ENCODE results near the gene SORCS2. TPM values are rescaled to one million over a fixed set of nuclear protein-coding genes. Genes with fewer than 3 reads are reported as not detected.

SORCS2 gene
- total RNA-seq, 4 donors from 2014 or later, result 0.48 to 1.8 (median 0.68) TPM; not detected in 1

- H3K27me3 ChIP-seq, result no peaks in the 10 kb centered on the region
- no peaks in the 10 kb centered on the region for H3K4me1 ChIP-seq
- TF ChIP-seq POLR2AphosphoS5 (IDR thresholded peaks at IDR 0.05), result no peak
- no peak for TF ChIP-seq CTCF (IDR thresholded peaks at IDR 0.05)
- TF ChIP-seq POLR2A (IDR thresholded peaks at IDR 0.05), result no peak
- no peak for DNase-seq
- H3K9me3 ChIP-seq, result no peaks in the 10 kb centered on the region
- in situ Hi-C loops (cut with MboI; ENCODE audit: low pct_ligation_motif_present in 1 of 4, low pct_unique_long_range_greater_than_20kb in 1 of 4, low sequenced_read_pairs in 3 of 4), result no loop called here
- intact Hi-C loops (cut with DNase I; ENCODE audit: low total_unique reads), result loop anchor here (1.0 kb wide), 1 partner anchor 47 kb away; no protein-coding TSS in a partner anchor
- no peak overlapping the region for H3K27ac ChIP-seq
- no peaks in the 10 kb centered on the region for H3K36me3 ChIP-seq
- no peak overlapping the region for H3K4me3 ChIP-seq
- 85% methylated on average over 16 of the region's 16 CpGs; no CpG with 5 or more reads in 1 of the 2 donors for WGBS, 2 donors (ENCODE audit: low coverage in 1 of 2)
Observed at GRCh38 chr4:7480423-7480822, 288.1 kb downstream of the SORCS2 start.

- 76% methylated on average over 14 of the region's 14 CpGs; no CpG with 5 or more reads in 1 of the 2 donors for WGBS, 2 donors (ENCODE audit: low coverage in 1 of 2)
Observed at GRCh38 chr4:7481227-7481626, 288.9 kb downstream of the SORCS2 start.

GRCh38 chr4:7485096-7485495 lies 292.8 kb downstream of the SORCS2 start:
- Histone ChIP-seq H3K9me3 (no peaks in the 10 kb centered on the region), H3K36me3 (no peaks in the 10 kb centered on the region), H3K27me3 (no peaks in the 10 kb centered on the region), H3K4me3 (no peak overlapping the region), H3K4me1 (no peaks in the 10 kb centered on the region), H3K27ac (no peak overlapping the region)
- 54 to 80% methylated on average over 1 to 7 of the region's 7 CpGs for WGBS, 2 donors (ENCODE audit: low coverage in 1 of 2)
- no peak for TF ChIP-seq EP300 (IDR thresholded peaks at IDR 0.05; ENCODE audit: low read depth)
- TF ChIP-seq POLR2AphosphoS5 (IDR thresholded peaks at IDR 0.05), result no peak
- intact Hi-C loops (cut with DNase I; ENCODE audit: low total_unique reads), result no loop called here
- no peak for DNase-seq
- in situ Hi-C loops (cut with MboI; ENCODE audit: low pct_ligation_motif_present in 1 of 4, low pct_unique_long_range_greater_than_20kb in 1 of 4, low sequenced_read_pairs in 3 of 4), result no loop called here

More at GRCh38 chr4:7481227-7481626, 288.9 kb downstream of the SORCS2 start:
- no peak overlapping the region for H3K27ac ChIP-seq
- H3K4me3 ChIP-seq, result no peak overlapping the region
- H3K4me1 ChIP-seq, result no peaks in the 10 kb centered on the region
- H3K36me3 ChIP-seq, result no peaks in the 10 kb centered on the region
- intact Hi-C loops (cut with DNase I; ENCODE audit: low total_unique reads), result no loop called here
- TF ChIP-seq POLR2AphosphoS5 (IDR thresholded peaks at IDR 0.05) (no peak), POLR2A (IDR thresholded peaks at IDR 0.05) (no peak), CTCF (IDR thresholded peaks at IDR 0.05) (no peak), EP300 (IDR thresholded peaks at IDR 0.05; ENCODE audit: low read depth) (no peak)
- in situ Hi-C loops (cut with MboI; ENCODE audit: low pct_ligation_motif_present in 1 of 4, low pct_unique_long_range_greater_than_20kb in 1 of 4, low sequenced_read_pairs in 3 of 4), result no loop called here
- no peaks in the 10 kb centered on the region for H3K27me3 ChIP-seq
- DNase-seq, result no peak
- H3K9me3 ChIP-seq, result no peaks in the 10 kb centered on the region

GRCh38 chr4:7486101-7486500 lies 293.8 kb downstream of the SORCS2 start:
- H3K27me3 ChIP-seq, result no peaks in the 10 kb centered on the region
- no peak for TF ChIP-seq POLR2A (IDR thresholded peaks at IDR 0.05)
- TF ChIP-seq POLR2AphosphoS5 (IDR thresholded peaks at IDR 0.05), result no peak
- TF ChIP-seq EP300 (IDR thresholded peaks at IDR 0.05; ENCODE audit: low read depth), result no peak
- no peak for TF ChIP-seq CTCF (IDR thresholded peaks at IDR 0.05)
- no peak overlapping the region for H3K27ac ChIP-seq
- in situ Hi-C loops (cut with MboI; ENCODE audit: low pct_ligation_motif_present in 1 of 4, low pct_unique_long_range_greater_than_20kb in 1 of 4, low sequenced_read_pairs in 3 of 4), result no loop called here
- no peak for DNase-seq
- no peak overlapping the region for H3K4me3 ChIP-seq
- no peaks in the 10 kb centered on the region for H3K9me3 ChIP-seq
- no peaks in the 10 kb centered on the region for H3K36me3 ChIP-seq
- H3K4me1 ChIP-seq, result no peaks in the 10 kb centered on the region
- WGBS, 2 donors (ENCODE audit: low coverage in 1 of 2), result 81% methylated on average over 11 of the region's 11 CpGs; no CpG with 5 or more reads in 1 of the 2 donors
- intact Hi-C loops (cut with DNase I; ENCODE audit: low total_unique reads), result no loop called here

GRCh38 chr4:7487502-7487901 lies 295.2 kb downstream of the SORCS2 start:
- WGBS, 2 donors (ENCODE audit: low coverage in 1 of 2), result 65 to 80% methylated on average over 2 to 10 of the region's 10 CpGs
- H3K27ac ChIP-seq, result no peak overlapping the region
- intact Hi-C loops (cut with DNase I; ENCODE audit: low total_unique reads) (no loop called here), in situ Hi-C loops (cut with MboI; ENCODE audit: low pct_ligation_motif_present in 1 of 4, low pct_unique_long_range_greater_than_20kb in 1 of 4, low sequenced_read_pairs in 3 of 4) (no loop called here)
- no peaks in the 10 kb centered on the region for H3K9me3 ChIP-seq
- no peak for DNase-seq
- no peaks in the 10 kb centered on the region for H3K36me3 ChIP-seq
- no peak for TF ChIP-seq POLR2AphosphoS5 (IDR thresholded peaks at IDR 0.05)
- no peak for TF ChIP-seq EP300 (IDR thresholded peaks at IDR 0.05; ENCODE audit: low read depth)
- no peak for TF ChIP-seq CTCF (IDR thresholded peaks at IDR 0.05)
- TF ChIP-seq POLR2A (IDR thresholded peaks at IDR 0.05), result no peak
- no peaks in the 10 kb centered on the region for H3K4me1 ChIP-seq
- no peaks in the 10 kb centered on the region for H3K27me3 ChIP-seq
- H3K4me3 ChIP-seq, result no peak overlapping the region
